ENCODE data around the gene SUN5.
"Not testable (repeated sequence)": the region's sequence is repeated elsewhere in the genome, so short reads cannot be mapped to it uniquely, and the experiment has no call there.

SUN5 gene

GRCh38 chr20:33004141-33004751 is at the start of gene SUN5:
SUN5 (minus strand) TSS chr20:33004433; CDS start chr20:33004340, 93 bp downstream.
- no peak for DNase-seq

- no peak for DNase-seq
Measured at GRCh38 chr20:33053291-33054106, 49.3 kb upstream of the SUN5 start, which contains the start of gene BPIFB3. BPIFB3 (plus strand) TSS chr20:33053903; CDS start chr20:33055436, 1,533 bp downstream.

GRCh38 chr20:33051333-33051732 is 47.1 kb upstream of the SUN5 start:
- no peak for DNase-seq

GRCh38 chr20:33046412-33046811 is 42.2 kb upstream of the SUN5 start:
- no peak for DNase-seq

- DNase-seq = not testable (repeated sequence)
Measured at GRCh38 chr20:33045129-33045721, 41.0 kb upstream of the SUN5 start.

GRCh38 chr20:33043731-33044181 is 39.5 kb upstream of the SUN5 start:
- no peak for DNase-seq

GRCh38 chr20:33042983-33043730 is 38.9 kb upstream of the SUN5 start:
- DNase-seq = no peak

GRCh38 chr20:33042430-33042829 is 38.2 kb upstream of the SUN5 start:
- DNase-seq = no peak

- DNase-seq = no peak
Measured at GRCh38 chr20:33038243-33038642, 34.0 kb upstream of the SUN5 start.

- DNase-seq = no peak
Measured at GRCh38 chr20:33037456-33037855, 33.2 kb upstream of the SUN5 start.

- DNase-seq = no peak
Measured at GRCh38 chr20:33034901-33035492, 30.8 kb upstream of the SUN5 start.

GRCh38 chr20:33034115-33034514 is 29.9 kb upstream of the SUN5 start:
- no peak for DNase-seq

- DNase-seq = no peak
Measured at GRCh38 chr20:33033381-33033780, 29.1 kb upstream of the SUN5 start.

GRCh38 chr20:33032555-33032954 is 28.3 kb upstream of the SUN5 start:
- DNase-seq = no peak

- no peak for DNase-seq
Measured at GRCh38 chr20:33031531-33031930, 27.3 kb upstream of the SUN5 start, which contains the start of gene BPIFB6. BPIFB6 (plus strand) TSS chr20:33031648; CDS start chr20:33031648, 0 bp downstream.

GRCh38 chr20:33030569-33030968 is 26.3 kb upstream of the SUN5 start:
- no peak for DNase-seq

GRCh38 chr20:33030076-33030475 is 25.8 kb upstream of the SUN5 start:
- no peak for DNase-seq

- DNase-seq = no peak
Measured at GRCh38 chr20:33028875-33029274, 24.6 kb upstream of the SUN5 start.

GRCh38 chr20:33027769-33028751 is 23.8 kb upstream of the SUN5 start:
- DNase-seq = no peak

GRCh38 chr20:33026779-33027759 is 22.8 kb upstream of the SUN5 start:
- DNase-seq = no peak
